Measurements from ENCODE around the gene CCDC87.

The CCDC87 gene

GRCh38 chr11:66631883-66632282 lies 39.0 kb upstream of the CCDC87 start:
- no peak overlapping the region for H3K9ac ChIP-seq (ENCODE audit: low read length in 5 of 5)
- H3K36me3 ChIP-seq (ENCODE audit: control insufficient read depth in 5 of 5, insufficient read depth in 5 of 5, low read length in 5 of 5) = peaks cover 10 to 46% (median 32%) of the 10 kb centered on the region in 5 donors
- H3K4me1 ChIP-seq (ENCODE audit: control insufficient read depth in 5 of 5, insufficient read depth in 5 of 5, low read length in 5 of 5) = peaks cover 0 to 14% (median 7%) of the 10 kb centered on the region in 5 donors
- no peak overlapping the region for H3K27ac ChIP-seq (ENCODE audit: low read depth, low read length)
- H3K4me3 ChIP-seq (ENCODE audit: low read depth in 1 of 5, low read length in 5 of 5) = no peak overlapping the region
- H3K9me3 ChIP-seq (ENCODE audit: control insufficient read depth in 5 of 5, low read length in 5 of 5) = no peaks in the 10 kb centered on the region
- no peaks in the 10 kb centered on the region for H3K27me3 ChIP-seq (ENCODE audit: control insufficient read depth in 5 of 5, insufficient read depth in 4 of 5, low read length in 5 of 5)

GRCh38 chr11:66629356-66629755 lies 36.5 kb upstream of the CCDC87 start:
- Histone ChIP-seq H3K4me3 (ENCODE audit: low read depth in 1 of 5, low read length in 5 of 5) (no peak overlapping the region), H3K9me3 (ENCODE audit: control insufficient read depth in 5 of 5, low read length in 5 of 5) (no peaks in the 10 kb centered on the region), H3K27me3 (ENCODE audit: control insufficient read depth in 5 of 5, insufficient read depth in 4 of 5, low read length in 5 of 5) (no peaks in the 10 kb centered on the region), H3K9ac (ENCODE audit: low read length in 5 of 5) (no peak overlapping the region), H3K36me3 (ENCODE audit: control insufficient read depth in 5 of 5, insufficient read depth in 5 of 5, low read length in 5 of 5) (peaks cover 10 to 67% (median 57%) of the 10 kb centered on the region in 5 donors), H3K27ac (ENCODE audit: low read depth, low read length) (no peak overlapping the region), H3K4me1 (ENCODE audit: control insufficient read depth in 5 of 5, insufficient read depth in 5 of 5, low read length in 5 of 5) (peaks cover 0 to 36% (median 24%) of the 10 kb centered on the region in 5 donors)

DNA sequence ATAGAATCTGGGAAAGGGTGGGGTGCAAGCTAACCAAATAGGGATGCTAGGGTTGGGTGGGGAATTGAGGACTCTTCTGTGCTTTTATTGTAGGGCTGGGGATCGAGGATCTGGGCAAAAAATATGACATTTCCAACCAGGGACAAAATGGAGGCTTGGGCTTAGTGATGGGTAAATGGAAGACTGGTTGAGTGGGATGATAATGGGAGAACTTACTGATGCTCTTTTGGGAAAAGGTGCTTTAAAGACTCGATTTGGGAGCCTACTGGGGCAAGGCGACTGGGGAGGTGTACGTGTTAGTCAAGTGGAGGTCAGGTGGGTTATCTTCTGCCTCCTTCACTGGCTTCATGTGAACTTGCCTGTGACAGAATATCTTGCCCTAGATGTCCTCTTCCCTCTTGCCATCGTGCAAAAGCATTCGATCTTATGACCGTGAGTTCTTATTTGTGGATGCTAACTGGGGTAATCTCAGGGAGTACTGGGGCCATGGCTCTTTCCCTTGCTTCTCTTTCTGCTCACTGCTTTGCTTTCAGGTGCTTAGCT lies 35.3 kb upstream of the CCDC87 start:
- H3K36me3 ChIP-seq (ENCODE audit: control insufficient read depth in 5 of 5, insufficient read depth in 5 of 5, low read length in 5 of 5) = peaks cover 10 to 75% (median 64%) of the 10 kb centered on the region in 5 donors
- H3K4me3 ChIP-seq (ENCODE audit: low read depth in 1 of 5, low read length in 5 of 5) = no peak overlapping the region
- H3K27ac ChIP-seq (ENCODE audit: low read depth, low read length) = no peak overlapping the region
- no peaks in the 10 kb centered on the region for H3K27me3 ChIP-seq (ENCODE audit: control insufficient read depth in 5 of 5, insufficient read depth in 4 of 5, low read length in 5 of 5)
- H3K9ac ChIP-seq (ENCODE audit: low read length in 5 of 5) = no peak overlapping the region
- no peaks in the 10 kb centered on the region for H3K9me3 ChIP-seq (ENCODE audit: control insufficient read depth in 5 of 5, low read length in 5 of 5)
- H3K4me1 ChIP-seq (ENCODE audit: control insufficient read depth in 5 of 5, insufficient read depth in 5 of 5, low read length in 5 of 5) = peaks cover 6 to 47% (median 31%) of the 10 kb centered on the region in 5 donors

GRCh38 chr11:66626926-66627325 lies 34.1 kb upstream of the CCDC87 start:
- H3K4me1 ChIP-seq (ENCODE audit: control insufficient read depth in 5 of 5, insufficient read depth in 5 of 5, low read length in 5 of 5) = peaks cover 6 to 52% (median 36%) of the 10 kb centered on the region in 5 donors
- no peak overlapping the region for H3K27ac ChIP-seq (ENCODE audit: low read depth, low read length)
- no peak overlapping the region for H3K4me3 ChIP-seq (ENCODE audit: low read depth in 1 of 5, low read length in 5 of 5)
- no peak overlapping the region for H3K9ac ChIP-seq (ENCODE audit: low read length in 5 of 5)
- peaks cover 15 to 80% (median 68%) of the 10 kb centered on the region in 5 donors for H3K36me3 ChIP-seq (ENCODE audit: control insufficient read depth in 5 of 5, insufficient read depth in 5 of 5, low read length in 5 of 5)
- no peaks in the 10 kb centered on the region for H3K9me3 ChIP-seq (ENCODE audit: control insufficient read depth in 5 of 5, low read length in 5 of 5)
- H3K27me3 ChIP-seq (ENCODE audit: control insufficient read depth in 5 of 5, insufficient read depth in 4 of 5, low read length in 5 of 5) = no peaks in the 10 kb centered on the region

GRCh38 chr11:66626382-66626781 lies 33.5 kb upstream of the CCDC87 start:
- peaks cover 6 to 53% (median 40%) of the 10 kb centered on the region in 5 donors for H3K4me1 ChIP-seq (ENCODE audit: control insufficient read depth in 5 of 5, insufficient read depth in 5 of 5, low read length in 5 of 5)
- peaks cover 15 to 80% (median 68%) of the 10 kb centered on the region in 5 donors for H3K36me3 ChIP-seq (ENCODE audit: control insufficient read depth in 5 of 5, insufficient read depth in 5 of 5, low read length in 5 of 5)
- no peak overlapping the region for H3K27ac ChIP-seq (ENCODE audit: low read depth, low read length)
- no peaks in the 10 kb centered on the region for H3K27me3 ChIP-seq (ENCODE audit: control insufficient read depth in 5 of 5, insufficient read depth in 4 of 5, low read length in 5 of 5)
- no peaks in the 10 kb centered on the region for H3K9me3 ChIP-seq (ENCODE audit: control insufficient read depth in 5 of 5, low read length in 5 of 5)
- no peak overlapping the region for H3K9ac ChIP-seq (ENCODE audit: low read length in 5 of 5)
- no peak overlapping the region for H3K4me3 ChIP-seq (ENCODE audit: low read depth in 1 of 5, low read length in 5 of 5)

- H3K4me3 ChIP-seq (ENCODE audit: low read depth in 1 of 5, low read length in 5 of 5) = no peak overlapping the region
- no peaks in the 10 kb centered on the region for H3K9me3 ChIP-seq (ENCODE audit: control insufficient read depth in 5 of 5, low read length in 5 of 5)
- no peak overlapping the region for H3K27ac ChIP-seq (ENCODE audit: low read depth, low read length)
- no peaks in the 10 kb centered on the region for H3K27me3 ChIP-seq (ENCODE audit: control insufficient read depth in 5 of 5, insufficient read depth in 4 of 5, low read length in 5 of 5)
- peak overlapping the region in 1 of 5 donors; percentile 22 for H3K9ac ChIP-seq (ENCODE audit: low read length in 5 of 5)
- H3K4me1 ChIP-seq (ENCODE audit: control insufficient read depth in 5 of 5, insufficient read depth in 5 of 5, low read length in 5 of 5) = peaks cover 6 to 60% (median 46%) of the 10 kb centered on the region in 5 donors
- H3K36me3 ChIP-seq (ENCODE audit: control insufficient read depth in 5 of 5, insufficient read depth in 5 of 5, low read length in 5 of 5) = peaks cover 15 to 80% (median 68%) of the 10 kb centered on the region in 5 donors
Observed at GRCh38 chr11:66625752-66626149, 32.9 kb upstream of the CCDC87 start.

DNA sequence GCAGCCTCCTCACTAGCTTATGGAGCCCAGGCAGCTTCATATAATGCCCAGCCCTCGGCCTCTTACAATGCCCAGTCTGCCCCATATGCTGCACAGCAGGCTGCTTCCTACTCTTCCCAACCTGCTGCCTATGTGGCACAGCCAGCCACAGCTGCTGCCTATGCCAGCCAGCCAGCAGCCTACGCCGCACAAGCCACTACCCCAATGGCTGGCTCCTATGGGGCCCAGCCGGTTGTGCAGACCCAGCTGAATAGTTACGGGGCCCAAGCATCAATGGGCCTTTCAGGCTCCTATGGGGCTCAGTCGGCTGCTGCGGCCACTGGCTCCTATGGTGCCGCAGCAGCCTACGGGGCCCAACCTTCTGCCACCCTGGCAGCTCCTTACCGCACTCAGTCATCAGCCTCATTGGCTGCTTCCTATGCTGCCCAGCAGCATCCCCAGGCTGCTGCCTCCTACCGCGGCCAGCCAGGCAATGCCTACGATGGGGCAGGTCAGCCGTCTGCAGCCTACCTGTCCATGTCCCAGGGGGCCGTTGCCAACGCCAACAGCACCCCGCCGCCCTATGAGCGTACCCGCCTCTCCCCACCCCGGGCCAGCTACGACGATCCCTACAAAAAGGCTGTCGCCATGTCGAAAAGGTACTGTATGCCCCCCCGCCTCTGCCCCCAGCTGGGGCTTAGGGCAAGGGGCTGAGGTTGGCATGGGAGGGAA lies 32.3 kb upstream of the CCDC87 start:
- Histone ChIP-seq H3K27me3 (ENCODE audit: control insufficient read depth in 5 of 5, insufficient read depth in 4 of 5, low read length in 5 of 5) (no peaks in the 10 kb centered on the region), H3K4me1 (ENCODE audit: control insufficient read depth in 5 of 5, insufficient read depth in 5 of 5, low read length in 5 of 5) (peaks cover 6 to 65% (median 49%) of the 10 kb centered on the region in 5 donors), H3K9ac (ENCODE audit: low read length in 5 of 5) (no peak overlapping the region), H3K36me3 (ENCODE audit: control insufficient read depth in 5 of 5, insufficient read depth in 5 of 5, low read length in 5 of 5) (peaks cover 15 to 75% (median 68%) of the 10 kb centered on the region in 5 donors), H3K9me3 (ENCODE audit: control insufficient read depth in 5 of 5, low read length in 5 of 5) (no peaks in the 10 kb centered on the region), H3K27ac (ENCODE audit: low read depth, low read length) (no peak overlapping the region), H3K4me3 (ENCODE audit: low read depth in 1 of 5, low read length in 5 of 5) (no peak overlapping the region)

- Histone ChIP-seq H3K36me3 (ENCODE audit: control insufficient read depth in 5 of 5, insufficient read depth in 5 of 5, low read length in 5 of 5) (peaks cover 14 to 68% (median 65%) of the 10 kb centered on the region in 5 donors), H3K4me1 (ENCODE audit: control insufficient read depth in 5 of 5, insufficient read depth in 5 of 5, low read length in 5 of 5) (peaks cover 6 to 69% (median 53%) of the 10 kb centered on the region in 5 donors), H3K27ac (ENCODE audit: low read depth, low read length) (no peak overlapping the region), H3K9ac (ENCODE audit: low read length in 5 of 5) (peak overlapping the region in 1 of 5 donors; percentile 4), H3K27me3 (ENCODE audit: control insufficient read depth in 5 of 5, insufficient read depth in 4 of 5, low read length in 5 of 5) (no peaks in the 10 kb centered on the region), H3K4me3 (ENCODE audit: low read depth in 1 of 5, low read length in 5 of 5) (no peak overlapping the region), H3K9me3 (ENCODE audit: control insufficient read depth in 5 of 5, low read length in 5 of 5) (no peaks in the 10 kb centered on the region)
Observed at GRCh38 chr11:66624450-66624849, 31.6 kb upstream of the CCDC87 start.

DNA sequence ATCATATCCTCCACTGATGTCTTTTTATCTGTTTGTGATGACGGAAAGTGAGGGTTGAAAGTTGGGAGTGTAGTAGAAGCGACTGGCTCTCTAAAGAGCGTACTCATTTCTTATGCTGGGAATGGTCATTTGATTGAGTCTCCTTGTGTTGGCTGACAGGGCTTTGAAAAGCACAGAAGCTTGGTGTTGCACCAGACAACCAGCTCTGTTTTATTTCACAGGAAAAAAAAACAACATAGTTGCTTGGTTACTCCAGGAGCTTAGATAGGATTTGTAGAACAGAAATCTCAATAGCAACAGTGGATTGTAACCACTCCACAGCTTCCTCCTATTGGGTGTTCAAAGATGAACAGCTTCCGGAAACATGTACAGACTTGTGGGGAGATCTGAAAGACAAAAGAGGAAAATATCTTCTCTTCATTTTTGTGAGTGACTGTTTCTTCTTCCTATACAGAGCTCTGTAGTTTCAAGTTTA lies 26.3 kb upstream of the CCDC87 start:
- peak overlapping the region; percentile 97 for H3K27ac ChIP-seq (ENCODE audit: low read depth, low read length)
- peaks cover 4 to 15% (median 13%) of the 10 kb centered on the region in 5 donors for H3K36me3 ChIP-seq (ENCODE audit: control insufficient read depth in 5 of 5, insufficient read depth in 5 of 5, low read length in 5 of 5)

More for the DNA sequence above, 26.3 kb upstream of the CCDC87 start:
- peak overlapping the region; percentile 3 to 98 (median 94) for H3K9ac ChIP-seq (ENCODE audit: low read length in 5 of 5)
- H3K9me3 ChIP-seq (ENCODE audit: control insufficient read depth in 5 of 5, low read length in 5 of 5) = no peaks in the 10 kb centered on the region
- H3K27me3 ChIP-seq (ENCODE audit: control insufficient read depth in 5 of 5, insufficient read depth in 4 of 5, low read length in 5 of 5) = no peaks in the 10 kb centered on the region
- H3K4me1 ChIP-seq (ENCODE audit: control insufficient read depth in 5 of 5, insufficient read depth in 5 of 5, low read length in 5 of 5) = peaks cover 9 to 66% (median 62%) of the 10 kb centered on the region in 5 donors
- peak overlapping the region; percentile 75 to 100 (median 99) for H3K4me3 ChIP-seq (ENCODE audit: low read depth in 1 of 5, low read length in 5 of 5)
